CD8-positive, alpha-beta memory T cell (primary cell): ENCODE results near the gene TMEM17. TPM values are rescaled to one million over a fixed set of nuclear protein-coding genes. Genes with fewer than 3 reads are reported as not detected.

Experiments
- CTCF ChIA-PET: fragments of 350-600 bp; sonication (Branson Sonifier 250); formaldehyde crosslinking; loops from one replicate; lab custom pipeline; 2021; ENCODE audit warnings: antibody characterized with exemption; lab: Charles Lee
- POLR2A ChIA-PET: fragments of 350-600 bp; sonication (Branson Sonifier 250); formaldehyde crosslinking; loops from one replicate; lab custom pipeline; 2021; ENCODE audit warnings: antibody characterized with exemption; lab: Charles Lee
- DNase-seq, 5 donors: peaks; one replicate each; pipeline versions ENCODE4 v3.0.0 to v3.0.0-alpha.2; 2020 to 2022; ENCODE audit warnings: mixed read lengths in 1 of 5
- H3K27ac ChIP-seq: one replicate; pipeline ENCODE4 v1.7.0; 2013; ENCODE audit warnings: low read depth, mild to moderate bottlenecking, low read length, moderate library complexity
- H3K27me3 ChIP-seq: 2 replicates; pipeline ENCODE4 v1.7.0; 2013; ENCODE audit warnings: low read length, mild to moderate bottlenecking; ENCODE audit not compliant: insufficient read depth, poor library complexity, severe bottlenecking
- H3K36me3 ChIP-seq: 2 replicates; pipeline ENCODE4 v1.7.0; 2013; ENCODE audit warnings: mild to moderate bottlenecking, low read length, moderate library complexity; ENCODE audit not compliant: insufficient read depth
- H3K4me1 ChIP-seq: 2 replicates; pipeline ENCODE4 v1.7.0; 2013; ENCODE audit warnings: mild to moderate bottlenecking, low read length, moderate library complexity; ENCODE audit not compliant: insufficient read depth
- H3K4me3 ChIP-seq: 2 replicates; pipeline ENCODE4 v1.7.0; 2013; ENCODE audit warnings: mild to moderate bottlenecking, low read length
- H3K9me3 ChIP-seq: 2 replicates; pipeline ENCODE4 v1.7.0; 2013; ENCODE audit warnings: mild to moderate bottlenecking, low read length
- H3K27ac Mint-ChIP-seq, 8 donors: one replicate each; pipeline ENCODE4 v1.8.0; 2020 to 2021; ENCODE audit warnings: mixed read lengths in 8 of 8, mild to moderate bottlenecking in 6 of 8, inconsistent platforms in 3 of 8, moderate library complexity in 3 of 8
- H3K27me3 Mint-ChIP-seq, 2 donors: one replicate each; pipeline ENCODE4 v1.8.0; 2020 to 2021; ENCODE audit warnings: mixed read lengths in 2 of 2, mild to moderate bottlenecking in 1 of 2, moderate library complexity in 1 of 2
- H3K36me3 Mint-ChIP-seq, 3 donors: one replicate each; pipeline ENCODE4 v1.8.0; 2020 to 2021; ENCODE audit warnings: mixed read lengths in 3 of 3, inconsistent platforms in 1 of 3, mild to moderate bottlenecking in 1 of 3
- H3K4me1 Mint-ChIP-seq, 3 donors: one replicate each; pipeline ENCODE4 v1.8.0; 2020 to 2021; ENCODE audit warnings: mixed read lengths in 3 of 3, inconsistent platforms in 1 of 3, mild to moderate bottlenecking in 1 of 3
- H3K4me3 Mint-ChIP-seq, 7 donors: one replicate each; pipeline ENCODE4 v1.8.0; 2020 to 2021; ENCODE audit warnings: mixed read lengths in 7 of 7, mild to moderate bottlenecking in 6 of 7, moderate library complexity in 4 of 7, inconsistent platforms in 2 of 7
- H3K9me3 Mint-ChIP-seq, 5 donors: one replicate each; pipeline ENCODE4 v1.8.0; 2020 to 2022; ENCODE audit warnings: mixed read lengths in 5 of 5, mild to moderate bottlenecking in 3 of 5, moderate library complexity in 2 of 5, inconsistent platforms in 1 of 5
- polyA plus RNA-seq: library from polyadenylated mRNA; unstranded; fragments of 300-500 nt; fragmentation: Illumina TruSeq; gene quantifications from one replicate; pipeline ENCODE4 v1.2.3, GENCODE V29; 2021
- total RNA-seq, 2 experiments: library from RNA; stranded (reverse); gene quantifications; one replicate each; pipeline ENCODE4 v1.2.3, GENCODE V29; 2021

The TMEM17 gene, protein sequence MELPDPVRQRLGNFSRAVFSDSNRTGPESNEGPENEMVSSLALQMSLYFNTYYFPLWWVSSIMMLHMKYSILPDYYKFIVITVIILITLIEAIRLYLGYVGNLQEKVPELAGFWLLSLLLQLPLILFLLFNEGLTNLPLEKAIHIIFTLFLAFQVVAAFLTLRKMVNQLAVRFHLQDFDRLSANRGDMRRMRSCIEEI
- under 1 TPM; 0.35 to 0.84 TPM for total RNA-seq
- not detected for polyA plus RNA-seq

DNA sequence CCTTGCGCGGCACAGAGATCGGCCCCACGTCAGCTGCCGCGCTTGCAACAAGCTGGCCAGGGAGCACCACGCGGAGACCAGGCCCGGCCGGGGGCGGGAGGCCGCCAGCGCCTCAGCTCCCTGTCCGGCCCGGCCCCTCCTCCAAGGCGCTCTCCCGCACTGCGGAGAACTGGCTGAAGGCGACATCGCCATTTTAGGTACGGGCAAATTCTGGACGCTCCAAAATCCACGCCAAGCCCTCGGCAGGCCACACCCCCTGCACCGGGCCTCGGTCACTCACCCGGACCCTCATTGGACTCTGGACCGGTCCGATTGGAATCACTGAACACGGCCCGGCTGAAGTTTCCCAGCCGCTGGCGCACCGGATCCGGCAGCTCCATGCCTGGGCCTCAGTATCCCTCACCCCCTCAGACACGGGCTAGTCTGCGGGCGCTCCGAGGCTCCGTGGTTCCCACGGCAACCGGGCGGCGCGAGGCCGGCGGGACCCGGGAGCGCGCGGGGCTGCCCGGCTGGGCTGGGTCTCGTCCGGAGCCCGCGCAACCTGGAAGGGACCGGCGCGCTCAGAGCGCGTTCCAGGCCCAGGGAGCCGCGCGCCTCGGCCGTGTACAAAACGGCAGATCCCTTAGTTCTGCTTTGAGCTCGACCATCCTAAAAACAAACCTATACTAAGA lies at the start of gene TMEM17:
TMEM17 (minus strand) TSS at position 446 of the 671 bp plus-strand sequence; CDS start at position 380, 66 bp downstream.
- Histone ChIP-seq H3K4me1 (no peaks in the 10 kb centered on the region), H3K36me3 (no peaks in the 10 kb centered on the region), H3K9me3 (no peaks in the 10 kb centered on the region), H3K27ac (peak within 1 kb of the TSS; percentile 64), H3K27me3 (no peaks in the 10 kb centered on the region), H3K4me3 (peak within 1 kb of the TSS; percentile 42)
- H3K36me3 Mint-ChIP-seq, result peaks cover 0 to 2% (median 0%) of the 10 kb centered on the region in 3 donors
- H3K9me3 Mint-ChIP-seq, result no peaks in the 10 kb centered on the region
- DNase-seq, result peak in 2 of 5 donors; percentile 4 to 15
- H3K4me3 Mint-ChIP-seq, result peak within 1 kb of the TSS; percentile 72 to 89 (median 83)
- peaks cover 7 to 13% (median 10%) of the 10 kb centered on the region in 3 donors for H3K4me1 Mint-ChIP-seq
- H3K27ac Mint-ChIP-seq, result peak within 1 kb of the TSS in 3 of 8 donors; percentile 31 to 53 (median 32)
- ChIA-PET POLR2A (no interaction called here), CTCF (no interaction called here)
- H3K27me3 Mint-ChIP-seq, result peaks cover 6 to 31% of the 10 kb centered on the region in 2 donors

DNA sequence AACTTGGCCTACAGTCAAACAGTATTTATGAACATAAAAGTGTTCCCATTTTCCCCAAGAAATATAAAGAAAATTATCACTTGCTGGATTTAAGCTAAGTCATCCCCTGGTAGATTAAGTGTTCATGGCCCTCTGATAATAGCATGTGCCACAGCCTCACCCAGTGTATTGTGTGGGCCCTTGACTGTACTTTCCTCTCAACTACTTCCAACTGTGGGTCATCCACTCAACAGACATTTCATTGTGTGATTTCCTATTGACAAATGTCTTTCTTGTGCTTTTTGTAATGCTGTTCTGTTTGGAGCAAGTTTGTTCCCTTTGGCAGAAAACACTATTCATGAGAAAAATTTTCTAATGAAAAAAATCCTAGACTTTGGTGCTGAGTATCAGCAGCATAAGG lies 48.4 kb upstream of the TMEM17 start:
- no peaks in the 10 kb centered on the region for H3K27me3 ChIP-seq
- no peak overlapping the region for H3K27ac ChIP-seq
- ChIA-PET POLR2A (no interaction called here), CTCF (no interaction called here)
- peaks cover 14 to 30% of the 10 kb centered on the region in 2 donors for H3K27me3 Mint-ChIP-seq
- peaks cover 0 to 4% (median 0%) of the 10 kb centered on the region in 3 donors for H3K36me3 Mint-ChIP-seq
- no peak for DNase-seq
- no peaks in the 10 kb centered on the region for H3K4me1 Mint-ChIP-seq
- H3K9me3 Mint-ChIP-seq, result peaks cover 0 to 5% (median 0%) of the 10 kb centered on the region in 5 donors
- H3K4me3 Mint-ChIP-seq, result no peak overlapping the region
- no peaks in the 10 kb centered on the region for H3K9me3 ChIP-seq
- no peaks in the 10 kb centered on the region for H3K4me1 ChIP-seq
- no peak overlapping the region for H3K27ac Mint-ChIP-seq
- H3K4me3 ChIP-seq, result no peak overlapping the region
- H3K36me3 ChIP-seq, result no peaks in the 10 kb centered on the region

DNA sequence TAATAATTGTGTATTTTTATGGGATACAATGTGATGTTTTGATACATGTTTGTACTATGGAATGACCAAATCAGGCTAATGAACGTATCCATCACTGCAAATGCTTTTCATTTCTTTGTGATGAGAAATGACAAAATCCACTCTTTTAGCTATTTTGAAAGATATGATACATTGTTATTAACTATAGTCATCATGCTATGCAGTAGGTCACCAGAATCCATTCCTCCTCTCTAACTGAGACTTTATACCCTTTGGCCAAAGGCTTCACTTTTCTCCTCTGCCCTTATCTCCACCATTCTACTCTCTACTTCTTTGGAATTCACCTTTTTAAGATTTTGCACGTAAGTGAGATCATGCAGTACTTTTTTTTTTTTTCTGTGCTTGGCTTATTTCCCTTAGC lies 44.5 kb upstream of the TMEM17 start:
- no peaks in the 10 kb centered on the region for H3K27me3 ChIP-seq
- H3K36me3 ChIP-seq, result no peaks in the 10 kb centered on the region
- H3K27ac ChIP-seq, result no peak overlapping the region
- H3K27me3 Mint-ChIP-seq, result peaks cover 5 to 24% of the 10 kb centered on the region in 2 donors
- H3K4me1 Mint-ChIP-seq, result no peaks in the 10 kb centered on the region
- no peaks in the 10 kb centered on the region for H3K4me1 ChIP-seq
- H3K9me3 ChIP-seq, result no peaks in the 10 kb centered on the region
- H3K9me3 Mint-ChIP-seq, result peaks cover 0 to 2% (median 0%) of the 10 kb centered on the region in 5 donors
- no peak for DNase-seq
- ChIA-PET CTCF (no interaction called here), POLR2A (no interaction called here)
- no peak overlapping the region for H3K4me3 ChIP-seq
- H3K27ac Mint-ChIP-seq, result no peak overlapping the region
- no peak overlapping the region for H3K4me3 Mint-ChIP-seq
- H3K36me3 Mint-ChIP-seq, result peaks cover 0 to 4% (median 0%) of the 10 kb centered on the region in 3 donors

DNA sequence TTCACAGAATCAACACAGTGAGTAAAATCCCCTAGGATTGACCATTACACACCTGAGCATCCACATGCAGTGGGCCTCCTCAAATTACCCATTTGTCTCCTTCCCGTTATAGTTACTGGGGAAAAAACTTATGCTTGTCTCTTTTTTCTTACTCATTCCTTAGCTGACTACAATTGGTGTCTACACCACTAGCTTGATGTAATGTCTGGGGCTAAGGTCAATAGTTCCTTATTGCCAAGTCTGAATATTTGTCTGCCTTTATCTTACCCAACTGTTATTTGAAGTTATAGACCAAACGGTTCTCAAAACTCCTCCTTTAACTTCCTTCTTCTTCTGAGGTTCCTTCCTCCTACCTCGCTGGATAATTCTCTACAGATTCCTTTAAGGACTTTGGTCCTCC lies 41.9 kb upstream of the TMEM17 start:
- H3K4me3 Mint-ChIP-seq, result no peak overlapping the region
- H3K27ac Mint-ChIP-seq, result no peak overlapping the region
- CTCF ChIA-PET, result no interaction called here
- Histone ChIP-seq H3K9me3 (no peaks in the 10 kb centered on the region), H3K36me3 (no peaks in the 10 kb centered on the region), H3K4me1 (no peaks in the 10 kb centered on the region), H3K27ac (no peak overlapping the region), H3K4me3 (no peak overlapping the region), H3K27me3 (no peaks in the 10 kb centered on the region)
- no peaks in the 10 kb centered on the region for H3K4me1 Mint-ChIP-seq
- peaks cover 0 to 2% (median 0%) of the 10 kb centered on the region in 5 donors for H3K9me3 Mint-ChIP-seq
- DNase-seq, result no peak
- peaks cover 0 to 4% (median 0%) of the 10 kb centered on the region in 3 donors for H3K36me3 Mint-ChIP-seq
- H3K27me3 Mint-ChIP-seq, result peaks cover 0 to 8% of the 10 kb centered on the region in 2 donors
- POLR2A ChIA-PET, result no interaction called here

DNA sequence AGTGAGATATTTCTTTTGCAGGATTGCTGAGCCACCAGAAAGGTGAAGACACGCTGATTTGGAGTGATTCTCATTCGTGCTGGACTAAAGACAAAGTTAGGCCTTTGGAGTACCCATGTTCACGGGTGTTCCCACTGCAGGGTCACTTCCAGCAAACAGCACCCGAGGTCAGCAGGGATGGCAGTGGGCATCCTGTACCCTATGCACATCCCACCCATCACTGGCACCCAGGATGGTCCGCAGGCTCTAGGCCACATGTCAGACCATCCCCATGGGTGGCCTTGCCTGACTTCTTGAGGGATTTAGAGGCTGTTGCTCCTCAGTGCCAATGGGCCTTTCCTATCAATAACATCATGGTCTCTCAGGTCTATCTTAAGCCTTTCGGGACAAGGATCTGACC lies 39.3 kb upstream of the TMEM17 start:
- no peak overlapping the region for H3K27ac ChIP-seq
- no peaks in the 10 kb centered on the region for H3K27me3 Mint-ChIP-seq
- POLR2A ChIA-PET, result no interaction called here
- no peak overlapping the region for H3K4me3 ChIP-seq
- no peaks in the 10 kb centered on the region for H3K4me1 ChIP-seq
- DNase-seq, result no peak
- no peaks in the 10 kb centered on the region for H3K4me1 Mint-ChIP-seq
- no peaks in the 10 kb centered on the region for H3K36me3 Mint-ChIP-seq
- H3K27ac Mint-ChIP-seq, result no peak overlapping the region
- no peaks in the 10 kb centered on the region for H3K9me3 ChIP-seq
- no peaks in the 10 kb centered on the region for H3K36me3 ChIP-seq
- no peaks in the 10 kb centered on the region for H3K27me3 ChIP-seq
- no peaks in the 10 kb centered on the region for H3K9me3 Mint-ChIP-seq
- CTCF ChIA-PET, result no interaction called here
- H3K4me3 Mint-ChIP-seq, result no peak overlapping the region

DNA sequence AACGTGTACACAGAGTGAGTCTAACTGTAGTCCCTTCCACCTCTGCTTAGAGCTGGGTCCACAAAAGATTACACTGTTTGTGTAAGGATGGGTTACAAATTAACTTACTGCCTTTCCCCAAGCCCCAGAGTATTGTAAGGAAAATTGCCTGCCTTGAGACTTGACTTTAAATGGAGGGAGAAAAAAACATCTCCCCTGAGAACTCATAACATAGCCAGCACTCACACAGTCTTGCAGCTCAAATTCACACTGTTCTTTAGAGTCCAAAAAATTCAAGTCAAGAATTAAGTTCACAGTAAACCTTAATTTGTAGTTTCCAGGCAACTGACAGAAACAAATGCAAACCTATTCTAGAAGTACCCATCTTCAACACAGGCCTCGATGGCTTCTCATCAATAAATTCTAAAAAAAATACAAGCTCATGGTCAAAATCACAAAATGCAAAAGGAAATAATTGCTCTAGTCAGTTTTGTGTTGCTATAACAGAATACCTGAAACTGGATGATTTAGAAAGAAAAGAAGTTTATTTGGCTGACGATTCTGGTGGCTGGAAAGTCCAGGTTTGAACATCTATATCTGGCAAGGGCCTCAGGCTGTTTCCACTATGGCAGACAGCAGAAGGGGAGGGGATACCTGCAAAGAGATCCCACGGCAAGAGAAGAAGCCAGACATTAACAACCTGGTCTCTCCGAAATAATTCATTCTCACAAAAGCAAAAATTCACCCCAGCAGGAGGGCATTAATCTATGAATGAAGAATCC lies 34.6 kb upstream of the TMEM17 start:
- CTCF ChIA-PET, result no interaction called here

DNA sequence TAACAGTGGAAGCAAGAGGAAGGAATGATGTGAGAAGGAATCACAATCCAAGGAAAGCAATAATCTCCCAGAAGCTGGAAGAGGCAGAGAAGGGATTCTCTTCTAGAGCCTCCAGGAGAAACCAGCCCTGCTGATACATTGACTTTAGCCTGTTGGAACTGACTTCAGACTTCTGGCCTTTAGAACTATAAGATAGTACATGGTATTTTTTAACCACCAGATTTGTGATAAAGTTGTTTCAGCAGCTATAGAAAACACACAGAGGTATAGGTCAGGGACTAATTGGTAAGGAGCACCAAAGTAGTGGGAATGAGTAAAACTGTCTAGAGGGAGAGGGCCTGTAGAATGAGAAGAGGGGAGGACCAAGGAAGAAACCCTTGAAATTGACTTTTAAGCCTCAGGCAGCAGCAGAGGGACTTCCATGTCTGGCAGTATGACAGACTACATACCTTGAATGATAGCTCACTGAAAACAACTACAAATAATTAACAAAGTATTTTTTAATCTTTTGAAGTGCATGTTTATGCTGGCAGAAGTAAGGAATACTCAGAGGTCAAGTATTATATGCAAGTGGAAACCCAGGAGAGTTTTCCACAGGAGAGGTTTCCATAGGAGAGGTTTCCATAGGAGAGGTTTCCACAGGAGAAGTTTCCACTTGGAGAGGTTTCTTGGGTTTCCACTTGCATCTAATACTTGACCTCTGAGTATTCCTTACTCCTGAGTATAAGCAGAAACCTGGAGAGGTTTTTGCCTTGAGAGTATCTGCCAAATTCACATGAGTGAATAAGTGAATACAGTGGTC lies 33.8 kb upstream of the TMEM17 start:
- Histone ChIP-seq H3K27me3 (no peaks in the 10 kb centered on the region), H3K27ac (no peak overlapping the region), H3K9me3 (no peaks in the 10 kb centered on the region), H3K36me3 (no peaks in the 10 kb centered on the region), H3K4me3 (no peak overlapping the region), H3K4me1 (no peaks in the 10 kb centered on the region)
- Mint-ChIP-seq H3K27ac (no peak overlapping the region), H3K27me3 (peaks cover 19 to 34% of the 10 kb centered on the region in 2 donors), H3K4me3 (no peak overlapping the region), H3K36me3 (peaks cover 0 to 8% (median 0%) of the 10 kb centered on the region in 3 donors), H3K4me1 (no peaks in the 10 kb centered on the region), H3K9me3 (peaks cover 2 to 8% (median 5%) of the 10 kb centered on the region in 5 donors)
- ChIA-PET POLR2A (no interaction called here), CTCF (no interaction called here)
- DNase-seq, result no peak

More for the DNA sequence above, 34.6 kb upstream of the TMEM17 start:
- Histone ChIP-seq H3K4me1 (no peaks in the 10 kb centered on the region), H3K27ac (no peak overlapping the region), H3K4me3 (no peak overlapping the region), H3K9me3 (no peaks in the 10 kb centered on the region), H3K36me3 (no peaks in the 10 kb centered on the region), H3K27me3 (no peaks in the 10 kb centered on the region)
- Mint-ChIP-seq H3K27me3 (peaks cover 17 to 26% of the 10 kb centered on the region in 2 donors), H3K27ac (peak overlapping the region in 1 of 8 donors; percentile 14), H3K4me1 (no peaks in the 10 kb centered on the region), H3K9me3 (peaks cover 0 to 5% (median 2%) of the 10 kb centered on the region in 5 donors), H3K4me3 (no peak overlapping the region), H3K36me3 (peaks cover 0 to 4% (median 0%) of the 10 kb centered on the region in 3 donors)
- POLR2A ChIA-PET, result no interaction called here
- no peak for DNase-seq
